Panc1 (cell line): ENCODE data around the gene EVI5.

Source experiments
- CTCF ChIP-seq: fragments of 450-650 bp; IDR thresholded peaks from 2 replicates; pipeline ENCODE4 v1.5.1; 2017; ENCODE audit warnings: mild to moderate bottlenecking
- POLR2AphosphoS5 ChIP-seq: IDR thresholded peaks from 2 replicates; pipeline ENCODE4 v1.6.1; 2012; ENCODE audit warnings: mild to moderate bottlenecking, low read depth, low read length, moderate library complexity
- SIN3A ChIP-seq: IDR thresholded peaks from 2 replicates; pipeline ENCODE4 v1.6.1; 2012; ENCODE audit warnings: low read depth, mild to moderate bottlenecking, low read length, moderate library complexity, borderline replicate concordance; ENCODE audit not compliant: insufficient read depth

GRCh38 chr1:92554216-92554615, 230.7 kb downstream of the EVI5 start:
- TF ChIP-seq CTCF (no peak), POLR2AphosphoS5 (no peak), SIN3A (no peak)
